Astrocyte (in vitro differentiated cells and primary cell): ENCODE results near the gene QTRT2.

Experiments
- CTCF ChIP-seq: IDR thresholded peaks from 2 replicates; pipeline ENCODE4 v1.5.1; 2011; ENCODE audit warnings: low read depth, mild to moderate bottlenecking, inconsistent platforms, low read length, moderate library complexity; ENCODE audit not compliant: insufficient read depth
- EZH2 ChIP-seq: IDR thresholded peaks from 2 replicates; pipeline ENCODE4 v1.6.1; 2012; ENCODE audit warnings: mild to moderate bottlenecking, low read length, inconsistent platforms; ENCODE audit not compliant: insufficient read depth

- TF ChIP-seq CTCF (no peak), EZH2 (no peak)
Measured at GRCh38 chr3:114115143-114115542, 58.6 kb downstream of the QTRT2 start.
